IMR-90 (cell line): Measurements from ENCODE around the gene FAM177B. TPM values are rescaled to one million over a fixed set of nuclear protein-coding genes. Genes with fewer than 3 reads are reported as not detected.

Experiments
- ATAC-seq: fragments of 200-7000 bp; cut with Tn5 transposase; 2 replicates; pipeline ENCODE4 v1.9.1; 2020; ENCODE audit warnings: low read depth, mild to moderate bottlenecking, moderate library complexity
- BruUV-seq: library from RNA; stranded (reverse); fragments of 400-500 nt; replicated peaks from 2 replicates; lab custom pipeline; 2021; lab: Mats Ljungman, UMichigan
- CTCF ChIA-PET: fragments of 300-600 bp; formaldehyde crosslinking; extraction: SDS; loops from one replicate; lab custom pipeline; 2021; ENCODE audit warnings: antibody characterized with exemption; lab: Yijun Ruan, JAX
- POLR2A ChIA-PET: fragments of 300-600 bp; sonication (Branson Sonifier 250); formaldehyde crosslinking; loops from one replicate; lab custom pipeline; 2022; ENCODE audit warnings: antibody characterized with exemption; ENCODE audit not compliant: unreplicated experiment; lab: Charles Lee
- DNase-seq: peaks from one replicate; pipeline ENCODE4 v3.0.0; 2013
- H2AFZ ChIP-seq: replicated peaks from 2 replicates; pipeline ENCODE3; 2013; ENCODE audit warnings: low read length, mild to moderate bottlenecking; ENCODE audit not compliant: poor library complexity
- H2AK5ac ChIP-seq: 2 replicates; pipeline ENCODE4 v1.6.1; 2013; ENCODE audit warnings: low read depth, low read length, inconsistent platforms
- H2AK9ac ChIP-seq: replicated peaks from 2 replicates; pipeline ENCODE3; 2013; ENCODE audit warnings: mild to moderate bottlenecking, low read depth, low read length, moderate library complexity; ENCODE audit not compliant: poor library complexity
- H2BK120ac ChIP-seq: 2 replicates; pipeline ENCODE4 v1.6.1; 2013; ENCODE audit warnings: low read depth, low read length, inconsistent platforms
- H2BK15ac ChIP-seq: 3 replicates; pipeline ENCODE4 v1.6.1; 2013; ENCODE audit warnings: low read depth, low read length, inconsistent platforms
- H2BK20ac ChIP-seq: 2 replicates; pipeline ENCODE4 v1.6.1; 2013; ENCODE audit warnings: low read depth, mild to moderate bottlenecking, inconsistent platforms, low read length, moderate library complexity
- H2BK5ac ChIP-seq: 2 replicates; pipeline ENCODE4 v1.6.1; 2013; ENCODE audit warnings: mild to moderate bottlenecking, low read depth, low read length, inconsistent platforms; ENCODE audit not compliant: poor library complexity, severe bottlenecking
- H3K14ac ChIP-seq: replicated peaks from 2 replicates; pipeline ENCODE4 v1.6.1; 2013; ENCODE audit warnings: low read depth, low read length, inconsistent platforms
- H3K18ac ChIP-seq: 2 replicates; pipeline ENCODE4 v1.6.1; 2013; ENCODE audit warnings: low read depth, low read length, control low read depth
- H3K23ac ChIP-seq: 2 replicates; pipeline ENCODE4 v1.6.1; 2013; ENCODE audit warnings: low read depth, low read length, inconsistent platforms
- H3K27ac ChIP-seq: 2 replicates; pipeline ENCODE4 v1.5.1; 2013; ENCODE audit warnings: mild to moderate bottlenecking, control low read depth, low read length; ENCODE audit not compliant: insufficient read depth
- H3K27me3 ChIP-seq: 2 replicates; pipeline ENCODE4 v1.6.1; 2013; ENCODE audit warnings: low read length; ENCODE audit not compliant: control insufficient read depth, insufficient read depth
- H3K36me3 ChIP-seq: 2 replicates; pipeline ENCODE4 v1.6.1; 2013; ENCODE audit warnings: low read length, mixed read lengths; ENCODE audit not compliant: control insufficient read depth, insufficient read depth
- H3K4ac ChIP-seq: 2 replicates; pipeline ENCODE4 v1.6.1; 2013; ENCODE audit warnings: low read depth, low read length, inconsistent platforms
- H3K4me1 ChIP-seq: 2 replicates; pipeline ENCODE4 v1.6.1; 2013; ENCODE audit warnings: low read length, mixed read lengths; ENCODE audit not compliant: control insufficient read depth, insufficient read depth
- H3K4me2 ChIP-seq: 2 replicates; pipeline ENCODE4 v1.6.1; 2013; ENCODE audit warnings: low read depth, mild to moderate bottlenecking, control low read depth, low read length, moderate library complexity
- H3K4me3 ChIP-seq: 2 replicates; pipeline ENCODE4 v1.5.1; 2013; ENCODE audit warnings: low read depth, mild to moderate bottlenecking, control low read depth, low read length, moderate library complexity; ENCODE audit not compliant: insufficient read depth
- H3K56ac ChIP-seq: 2 replicates; pipeline ENCODE4 v1.6.1; 2013; ENCODE audit warnings: low read length, inconsistent platforms; ENCODE audit not compliant: insufficient read depth; ENCODE audit errors: extremely low read depth
- H3K79me1 ChIP-seq, 2 experiments: 2 replicates each; pipeline ENCODE4 v1.6.1; 2013; ENCODE audit warnings: low read length in 2 of 2, inconsistent platforms in 1 of 2, low read depth in 1 of 2
- H3K9ac ChIP-seq: 2 replicates; pipeline ENCODE4 v1.6.1; 2013; ENCODE audit warnings: low read depth, low read length, control low read depth
- H3K9me1 ChIP-seq: 2 replicates; pipeline ENCODE4 v1.6.1; 2013; ENCODE audit warnings: low read length, inconsistent platforms; ENCODE audit not compliant: insufficient read depth
- H3K9me3 ChIP-seq: 2 replicates; pipeline ENCODE4 v1.6.1; 2013; ENCODE audit warnings: low read length; ENCODE audit not compliant: control insufficient read depth, insufficient read depth
- H4K20me1 ChIP-seq: 2 replicates; pipeline ENCODE4 v1.6.1; 2013; ENCODE audit warnings: low read length, inconsistent platforms; ENCODE audit not compliant: insufficient read depth
- H4K5ac ChIP-seq: 2 replicates; pipeline ENCODE4 v1.6.1; 2013; ENCODE audit warnings: mild to moderate bottlenecking, low read depth, low read length, control low read depth
- H4K8ac ChIP-seq, 2 experiments: 2 replicates each; pipeline ENCODE4 v1.6.1; 2013; ENCODE audit warnings: low read depth in 2 of 2, low read length in 2 of 2, control low read depth in 1 of 2, inconsistent platforms in 1 of 2
- H4K91ac ChIP-seq: 2 replicates; pipeline ENCODE4 v1.6.1; 2013; ENCODE audit warnings: low read depth, low read length, inconsistent platforms; ENCODE audit not compliant: insufficient read depth
- BHLHE40 ChIP-seq: fragments of 150-350 bp; IDR thresholded peaks from 2 replicates; pipeline ENCODE4 v1.6.1; 2016; ENCODE audit warnings: mild to moderate bottlenecking, low read depth, low read length
- CEBPB ChIP-seq: IDR thresholded peaks from 2 replicates; pipeline ENCODE4 v1.6.1; 2012; ENCODE audit warnings: low read depth, low read length, improper control_type of control experiment
- MAZ ChIP-seq: IDR thresholded peaks from 2 replicates; pipeline ENCODE4 v1.6.1; 2012; ENCODE audit warnings: low read depth, mild to moderate bottlenecking, low read length, improper control_type of control experiment, moderate library complexity, borderline replicate concordance
- WGBS, 2 experiments: methylation state at CpG; one replicate each; pipeline versions ENCODE4 v1.1.5 to v1.1.7; 2013; ENCODE audit warnings: missing lambda C conversion rate in 2 of 2; ENCODE audit not compliant: insufficient read length in 1 of 2; ENCODE audit errors: extremely low coverage in 2 of 2; 5-methylcytosine and 5-hydroxymethylcytosine counted together
- dilution Hi-C: fragments of 300-500 bp; cut with HindIII; formaldehyde crosslinking; loops from one replicate; pipeline ENCODE4 v1.14.3; 2018; ENCODE audit warnings: low sequenced_read_pairs; ENCODE audit not compliant: unreplicated experiment
- in situ Hi-C: fragments of 300-500 bp; cut with MboI; formaldehyde crosslinking; loops from 3 replicates; pipeline ENCODE4 v1.14.3; 2019; ENCODE audit warnings: low sequenced_read_pairs, inconsistent platforms, mixed read lengths
- intact Hi-C: fragments of 100-400 bp; cut with micrococcal nuclease; formaldehyde crosslinking; loops from 2 replicates; pipeline ENCODE4 v1.10.0; 2022
- polyA plus RNA-seq, 3 experiments: library from polyadenylated mRNA; depleted of rRNA; stranded (reverse); fragments of >200 nt; gene quantifications; 2 replicates each; pipeline ENCODE4 v1.2.3, GENCODE V29; 2012; ENCODE audit warnings: low replicate concordance in 1 of 3
- total RNA-seq: library from RNA; depleted of rRNA; stranded (reverse); fragments of >200 nt; gene quantifications from 2 replicates; pipeline ENCODE4 v1.2.3, GENCODE V29; 2012
- TF ChIP-seq, protein P1 (sequence below): fragments of 150-350 bp; IDR thresholded peaks from 2 replicates; pipeline ENCODE4 v1.6.1; 2016; ENCODE audit warnings: low read depth, mild to moderate bottlenecking, low read length, moderate library complexity, borderline replicate concordance

The FAM177B gene
- total and polyA plus RNA-seq, 2 of the 4 experiments (the other 2 are of a cell fraction), result not detected

DNA sequence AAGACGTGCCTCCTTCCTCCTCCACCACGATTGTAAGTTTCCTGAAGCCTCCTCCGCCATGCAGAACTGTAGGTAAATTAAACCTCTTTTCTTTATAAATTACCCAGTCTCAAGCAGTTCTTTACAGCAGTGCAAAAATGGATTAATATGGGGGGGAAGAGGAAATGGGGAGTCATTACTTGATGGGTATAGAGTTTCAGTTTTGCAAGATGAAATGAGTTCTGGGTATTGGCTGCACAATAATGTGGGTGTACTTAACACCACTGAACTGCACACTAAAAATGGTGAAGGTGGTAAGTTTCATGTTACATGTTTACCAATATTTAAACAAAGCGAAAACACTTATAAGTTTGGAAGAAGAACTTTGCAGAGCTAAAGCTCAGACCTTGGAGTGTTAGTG, 53.5 kb downstream of the FAM177B start:
- Histone ChIP-seq H3K9me1 (no peaks in the 10 kb centered on the region; the same call in 1 of the 2 replicates), H3K27ac (no peak overlapping the region)
- no CpG with 5 or more reads among the region's 4 CpGs for WGBS, 2 experiments

More for the DNA sequence above, 53.5 kb downstream of the FAM177B start:
- no peaks in the 10 kb centered on the region for H3K4me1 ChIP-seq
- no peak overlapping the region for H4K5ac ChIP-seq
- CTCF ChIA-PET, result no interaction called here
- H3K4me3 ChIP-seq, result no peak overlapping the region
- no peak overlapping the region for H2AK9ac ChIP-seq
- in situ Hi-C loops (loop anchor here (5.0 to 10.0 kb wide), 2 partner anchors 297 to 904 kb away; no protein-coding TSS in a partner anchor), intact Hi-C loops (no loop called here), dilution Hi-C loops (loop anchor here (25.0 kb wide), 1 partner anchor 297 kb away; no protein-coding TSS in a partner anchor)
- H3K18ac ChIP-seq, result no peak overlapping the region
- no peak overlapping the region for H2BK5ac ChIP-seq
- H2BK20ac ChIP-seq, result no peak overlapping the region
- H2AFZ ChIP-seq, result no peak overlapping the region
- H4K8ac ChIP-seq, result no peak overlapping the region
- no peak overlapping the region for H2BK120ac ChIP-seq
- H3K56ac ChIP-seq, result no peak overlapping the region
- H3K4ac ChIP-seq, result no peak overlapping the region
- H3K27me3 ChIP-seq, result peaks cover 15% of the 10 kb centered on the region
- no TSS peak for BruUV-seq
- DNase-seq (no peak), ATAC-seq (no peak)
- H3K9me3 ChIP-seq, result no peaks in the 10 kb centered on the region
- H3K14ac ChIP-seq, result no peak overlapping the region
- H3K23ac ChIP-seq, result no peak overlapping the region
- no peak overlapping the region for H3K4me2 ChIP-seq
- no peak overlapping the region for H4K91ac ChIP-seq
- no peaks in the 10 kb centered on the region for H3K79me1 ChIP-seq
- no peaks in the 10 kb centered on the region for H3K36me3 ChIP-seq
- POLR2A ChIA-PET, result no interaction called here
- no peak overlapping the region for H2AK5ac ChIP-seq
- no peak overlapping the region for H2BK15ac ChIP-seq
- no peak overlapping the region for H3K9ac ChIP-seq
- no peaks in the 10 kb centered on the region for H4K20me1 ChIP-seq
- no peak for TF ChIP-seq CEBPB
- no peak for TF ChIP-seq BHLHE40
- no peak for TF ChIP-seq MAZ
- TF ChIP-seq, protein P1, sequence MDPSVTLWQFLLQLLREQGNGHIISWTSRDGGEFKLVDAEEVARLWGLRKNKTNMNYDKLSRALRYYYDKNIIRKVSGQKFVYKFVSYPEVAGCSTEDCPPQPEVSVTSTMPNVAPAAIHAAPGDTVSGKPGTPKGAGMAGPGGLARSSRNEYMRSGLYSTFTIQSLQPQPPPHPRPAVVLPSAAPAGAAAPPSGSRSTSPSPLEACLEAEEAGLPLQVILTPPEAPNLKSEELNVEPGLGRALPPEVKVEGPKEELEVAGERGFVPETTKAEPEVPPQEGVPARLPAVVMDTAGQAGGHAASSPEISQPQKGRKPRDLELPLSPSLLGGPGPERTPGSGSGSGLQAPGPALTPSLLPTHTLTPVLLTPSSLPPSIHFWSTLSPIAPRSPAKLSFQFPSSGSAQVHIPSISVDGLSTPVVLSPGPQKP, result no peak
